ENCODE data around the gene LOXHD1. TPM values are rescaled to one million over a fixed set of nuclear protein-coding genes. Genes with fewer than 3 reads are reported as not detected.

Gene LOXHD1
- total RNA-seq, 1 donor from 2014 or later: not detected

DNA sequence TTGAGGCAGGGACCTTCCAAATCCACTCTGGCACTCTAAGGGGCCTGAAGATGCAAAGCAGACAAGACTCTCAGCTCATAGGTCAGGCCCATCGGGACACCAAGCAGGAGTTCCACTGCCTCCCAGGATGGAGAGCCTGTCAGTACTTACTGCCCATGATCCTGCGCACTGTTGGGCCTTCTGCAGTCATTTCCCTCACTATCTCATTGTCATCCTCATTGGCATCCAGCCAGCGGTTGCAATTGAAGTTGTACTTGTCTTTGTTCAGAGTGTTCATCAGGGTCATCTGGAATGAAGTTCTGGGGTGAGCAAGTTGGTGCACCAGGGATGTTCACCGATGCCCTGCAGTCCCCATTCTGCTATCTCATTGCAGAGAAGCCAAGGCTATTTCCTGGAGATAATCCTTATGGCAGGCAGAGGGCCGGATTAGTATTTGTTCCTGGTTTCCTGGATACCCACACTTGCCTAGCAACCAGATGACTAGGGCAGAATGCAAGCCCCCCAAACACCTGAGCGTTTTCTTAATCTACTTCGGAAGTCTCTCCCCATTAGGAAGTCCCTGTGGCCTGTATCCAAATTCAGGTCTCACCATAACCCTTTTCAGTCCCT, 65.1 kb downstream of the LOXHD1 start:
- H3K9me3 ChIP-seq: no peaks in the 10 kb centered on the region
- no peak overlapping the region for H3K27ac ChIP-seq
- no peaks in the 10 kb centered on the region for H3K27me3 ChIP-seq
- H3K36me3 ChIP-seq: no peaks in the 10 kb centered on the region
- no peak overlapping the region for H3K4me3 ChIP-seq
- intact Hi-C loops (cut with DNase I): no loop called here
- TF ChIP-seq, protein P1, sequence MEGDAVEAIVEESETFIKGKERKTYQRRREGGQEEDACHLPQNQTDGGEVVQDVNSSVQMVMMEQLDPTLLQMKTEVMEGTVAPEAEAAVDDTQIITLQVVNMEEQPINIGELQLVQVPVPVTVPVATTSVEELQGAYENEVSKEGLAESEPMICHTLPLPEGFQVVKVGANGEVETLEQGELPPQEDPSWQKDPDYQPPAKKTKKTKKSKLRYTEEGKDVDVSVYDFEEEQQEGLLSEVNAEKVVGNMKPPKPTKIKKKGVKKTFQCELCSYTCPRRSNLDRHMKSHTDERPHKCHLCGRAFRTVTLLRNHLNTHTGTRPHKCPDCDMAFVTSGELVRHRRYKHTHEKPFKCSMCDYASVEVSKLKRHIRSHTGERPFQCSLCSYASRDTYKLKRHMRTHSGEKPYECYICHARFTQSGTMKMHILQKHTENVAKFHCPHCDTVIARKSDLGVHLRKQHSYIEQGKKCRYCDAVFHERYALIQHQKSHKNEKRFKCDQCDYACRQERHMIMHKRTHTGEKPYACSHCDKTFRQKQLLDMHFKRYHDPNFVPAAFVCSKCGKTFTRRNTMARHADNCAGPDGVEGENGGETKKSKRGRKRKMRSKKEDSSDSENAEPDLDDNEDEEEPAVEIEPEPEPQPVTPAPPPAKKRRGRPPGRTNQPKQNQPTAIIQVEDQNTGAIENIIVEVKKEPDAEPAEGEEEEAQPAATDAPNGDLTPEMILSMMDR (IDR thresholded peaks at IDR 0.05): no peak
- H3K4me1 ChIP-seq: no peaks in the 10 kb centered on the region
- DNase-seq (ENCODE audit: low spot score in 2 of 2): no peak

DNA sequence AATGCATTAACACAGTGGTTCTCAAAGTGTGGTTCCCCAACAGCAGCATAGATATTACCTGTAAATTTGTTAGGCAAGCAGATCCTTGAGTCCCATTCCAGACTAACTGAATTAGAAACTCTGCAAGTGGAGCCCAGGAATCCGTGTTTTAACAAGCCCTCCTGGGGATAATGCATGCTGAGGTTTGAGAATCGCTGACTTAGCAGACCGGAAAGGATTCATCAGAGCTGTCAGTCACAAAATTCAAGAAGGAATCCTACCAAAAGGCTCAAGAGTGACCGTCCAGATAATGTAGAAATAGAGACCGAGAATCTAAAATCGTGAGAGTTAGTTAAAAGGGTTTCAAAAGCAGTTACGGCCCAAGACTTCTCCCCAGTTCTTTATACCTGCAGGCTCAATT, 66.9 kb downstream of the LOXHD1 start:
- Histone ChIP-seq H3K4me1 (no peaks in the 10 kb centered on the region), H3K27me3 (no peaks in the 10 kb centered on the region), H3K9me3 (no peaks in the 10 kb centered on the region), H3K27ac (no peak overlapping the region), H3K36me3 (no peaks in the 10 kb centered on the region), H3K4me3 (no peak overlapping the region)
- TF ChIP-seq, protein P1 (IDR thresholded peaks at IDR 0.05): no peak
- no peak for DNase-seq (ENCODE audit: low spot score in 2 of 2)
- intact Hi-C loops (cut with DNase I): no loop called here

DNA sequence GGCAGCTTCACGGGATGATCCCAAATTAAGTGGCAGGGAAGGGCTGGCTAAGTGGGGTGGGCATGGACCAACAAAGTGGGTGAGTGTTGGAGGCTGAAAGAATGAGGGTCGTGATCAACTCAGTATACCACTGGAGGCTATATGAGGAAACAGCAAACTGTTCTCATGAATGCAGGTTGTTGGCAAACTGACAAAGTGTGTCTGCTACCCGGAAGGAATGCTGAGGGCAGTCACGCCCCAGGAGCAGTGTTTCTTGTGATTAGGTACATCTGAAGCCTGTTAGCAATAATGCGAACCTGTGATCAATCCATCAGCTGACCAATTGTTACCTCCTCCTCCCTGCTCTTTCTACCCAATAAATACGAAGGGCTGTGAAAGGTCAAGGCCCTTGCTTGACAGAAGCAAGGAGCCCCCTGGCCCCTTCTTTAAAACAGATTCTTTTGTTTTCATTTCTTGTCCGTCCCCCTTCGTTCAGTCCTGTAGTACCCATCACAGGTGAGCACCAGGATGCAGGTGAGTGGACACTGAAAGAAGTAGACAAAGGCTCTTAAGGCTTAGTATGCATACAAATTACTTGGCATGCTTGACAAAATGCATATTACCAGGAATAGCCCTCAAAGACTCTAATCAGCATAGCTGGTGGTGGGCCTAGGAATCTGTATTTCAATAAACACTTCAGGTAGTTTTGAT, 67.9 kb downstream of the LOXHD1 start:
- Histone ChIP-seq H3K27me3 (no peaks in the 10 kb centered on the region), H3K9me3 (no peaks in the 10 kb centered on the region), H3K4me1 (no peaks in the 10 kb centered on the region), H3K27ac (no peak overlapping the region), H3K36me3 (no peaks in the 10 kb centered on the region), H3K4me3 (no peak overlapping the region)
- no peak for DNase-seq (ENCODE audit: low spot score in 2 of 2)
- intact Hi-C loops (cut with DNase I): no loop called here
- TF ChIP-seq, protein P1 (IDR thresholded peaks at IDR 0.05): no peak

DNA sequence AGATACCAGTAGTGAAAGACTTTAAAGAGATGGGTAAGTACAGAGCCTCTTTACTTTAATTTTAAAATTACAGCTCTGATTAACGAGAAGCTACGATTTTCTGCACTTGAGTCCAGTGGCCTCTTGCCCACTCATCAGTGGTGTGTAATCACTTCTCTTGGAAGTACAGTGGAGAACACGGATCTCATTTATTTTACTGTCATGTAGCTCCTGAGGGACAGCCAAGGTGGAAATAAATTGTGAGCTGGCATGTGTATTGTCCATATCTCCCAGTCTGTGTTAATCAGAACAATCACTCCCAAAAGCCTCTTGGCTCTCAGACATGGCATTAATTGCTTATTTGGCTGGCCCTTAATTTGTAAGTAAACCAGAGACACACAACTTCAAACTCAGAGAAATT, 69.4 kb downstream of the LOXHD1 start:
- H3K27me3 ChIP-seq: no peaks in the 10 kb centered on the region
- TF ChIP-seq, protein P1 (IDR thresholded peaks at IDR 0.05): no peak
- peaks cover 0 to 1% of the 10 kb centered on the region in 2 donors for H3K9me3 ChIP-seq
- no peaks in the 10 kb centered on the region for H3K36me3 ChIP-seq
- H3K27ac ChIP-seq: no peak overlapping the region
- H3K4me3 ChIP-seq: no peak overlapping the region
- DNase-seq (ENCODE audit: low spot score in 2 of 2): no peak
- intact Hi-C loops (cut with DNase I): no loop called here
- no peaks in the 10 kb centered on the region for H3K4me1 ChIP-seq

DNA sequence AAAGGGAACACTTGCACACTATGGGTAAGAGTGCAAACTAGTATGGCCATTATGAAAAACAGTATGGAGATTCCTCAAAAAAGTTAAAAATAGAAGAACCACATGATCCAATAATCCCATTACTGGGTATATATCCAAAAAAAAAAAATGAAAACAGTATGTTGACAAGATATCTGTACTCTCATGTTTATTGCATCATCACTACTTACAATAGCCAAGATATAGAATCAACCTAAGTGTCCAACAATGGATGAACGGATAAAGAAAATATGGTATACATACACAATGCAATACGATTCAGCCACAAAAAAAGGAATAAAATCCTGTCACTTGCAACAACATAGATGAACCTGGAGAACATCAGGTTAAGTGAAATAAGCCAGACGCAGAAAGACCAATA, 73.3 kb downstream of the LOXHD1 start:
- Histone ChIP-seq H3K27me3 (no peaks in the 10 kb centered on the region), H3K4me3 (no peak overlapping the region), H3K9me3 (peaks cover 0 to 3% of the 10 kb centered on the region in 2 donors), H3K27ac (no peak overlapping the region), H3K4me1 (no peaks in the 10 kb centered on the region), H3K36me3 (no peaks in the 10 kb centered on the region)
- intact Hi-C loops (cut with DNase I): no loop called here
- no peak for DNase-seq (ENCODE audit: low spot score in 2 of 2)
- TF ChIP-seq, protein P1 (IDR thresholded peaks at IDR 0.05): no peak

Data from ascending aorta (tissue), 2 donors.